Measurements from ENCODE around the gene RBM6.
"Not testable (repeated sequence)": the region's sequence is repeated elsewhere in the genome, so short reads cannot be mapped to it uniquely, and the experiment has no call there.

Gene RBM6

GRCh38 chr3:49939858-49940666 is at the start of gene RBM6:
Gene RBM6, plus strand, starts transcription at chr3:49940150. Its CDS starts 22,492 bp downstream, at chr3:49962642.
- DNase-seq (ENCODE audit: low spot score) = peak; percentile 97

GRCh38 chr3:49895791-49896190 is 44.2 kb upstream of the RBM6 start:
- no peak for DNase-seq (ENCODE audit: low spot score)

- no peak for DNase-seq (ENCODE audit: low spot score)
These were observed 43.6 kb upstream of the RBM6 start for GRCh38 chr3:49896345-49896744.

GRCh38 chr3:49898991-49899390 is 41.0 kb upstream of the RBM6 start:
- DNase-seq (ENCODE audit: low spot score) = no peak

GRCh38 chr3:49899815-49900214 is 40.1 kb upstream of the RBM6 start:
- DNase-seq (ENCODE audit: low spot score) = peak; percentile 8

GRCh38 chr3:49900491-49901153 is 39.3 kb upstream of the RBM6 start:
- DNase-seq (ENCODE audit: low spot score) = no peak

GRCh38 chr3:49901366-49902339 is 38.3 kb upstream of the RBM6 start:
- DNase-seq (ENCODE audit: low spot score) = no peak

GRCh38 chr3:49902511-49903345 is 37.2 kb upstream of the RBM6 start:
- DNase-seq (ENCODE audit: low spot score) = no peak

- peak; percentile 79 for DNase-seq (ENCODE audit: low spot score)
These were observed 36.2 kb upstream of the RBM6 start, which contains the start of gene MST1R for GRCh38 chr3:49903451-49904424. Gene MST1R, minus strand, starts transcription at chr3:49903873. Its CDS starts 264 bp downstream, at chr3:49903609.

- DNase-seq (ENCODE audit: low spot score) = not testable (repeated sequence)
These were observed 35.5 kb upstream of the RBM6 start for GRCh38 chr3:49904448-49904847.

- peak; percentile 38 for DNase-seq (ENCODE audit: low spot score)
These were observed 33.7 kb upstream of the RBM6 start for GRCh38 chr3:49906073-49906743.

GRCh38 chr3:49908373-49909199 is 31.4 kb upstream of the RBM6 start:
- no peak for DNase-seq (ENCODE audit: low spot score)

- DNase-seq (ENCODE audit: low spot score) = no peak
These were observed 29.4 kb upstream of the RBM6 start for GRCh38 chr3:49910409-49911123.

GRCh38 chr3:49911124-49911420 is 28.9 kb upstream of the RBM6 start:
- no peak for DNase-seq (ENCODE audit: low spot score)

- no peak for DNase-seq (ENCODE audit: low spot score)
These were observed 28.3 kb upstream of the RBM6 start for GRCh38 chr3:49911611-49912010.

GRCh38 chr3:49912881-49913281 is 27.1 kb upstream of the RBM6 start:
- no peak for DNase-seq (ENCODE audit: low spot score)

GRCh38 chr3:49914906-49915305 is 25.0 kb upstream of the RBM6 start:
- no peak for DNase-seq (ENCODE audit: low spot score)

- DNase-seq (ENCODE audit: low spot score) = no peak
These were observed 23.3 kb upstream of the RBM6 start for GRCh38 chr3:49916686-49917085.
